Activated naive CD4-positive, alpha-beta T cell treated with anti-CD3 and anti-CD28 coated beads for 36 hours (primary cell): ENCODE data around the gene ZNF81. TPM values are rescaled to one million over a fixed set of nuclear protein-coding genes. Genes with fewer than 3 reads are reported as not detected.
"Not testable (repeated sequence)": the region's sequence is repeated elsewhere in the genome, so short reads cannot be mapped to it uniquely, and the experiment has no call there.

Source experiments
- CTCF ChIA-PET: fragments of 350-600 bp; sonication (Branson Sonifier 250); formaldehyde crosslinking; loops from one replicate; lab custom pipeline; 2021; ENCODE audit warnings: antibody characterized with exemption; lab: Charles Lee
- DNase-seq: peaks from one replicate; pipeline ENCODE4 v3.0.0-alpha.2; 2020
- H3K27ac Mint-ChIP-seq: one replicate; pipeline ENCODE4 v1.8.0; 2021; ENCODE audit warnings: mild to moderate bottlenecking, mixed read lengths
- H3K27me3 Mint-ChIP-seq: one replicate; pipeline ENCODE4 v1.8.0; 2021; ENCODE audit warnings: low read depth, mixed read lengths
- H3K36me3 Mint-ChIP-seq: one replicate; pipeline ENCODE4 v1.8.0; 2021; ENCODE audit warnings: low read depth, mixed read lengths
- H3K4me1 Mint-ChIP-seq: one replicate; pipeline ENCODE4 v1.8.0; 2021; ENCODE audit warnings: low read depth, mixed read lengths
- H3K4me3 Mint-ChIP-seq: one replicate; pipeline ENCODE4 v1.8.0; 2021; ENCODE audit warnings: mild to moderate bottlenecking, moderate library complexity, mixed read lengths
- H3K9me3 Mint-ChIP-seq: one replicate; pipeline ENCODE4 v1.8.0; 2021; ENCODE audit warnings: mixed read lengths
- intact Hi-C: fragments of 100-400 bp; cut with micrococcal nuclease; formaldehyde crosslinking; loops from one replicate; pipeline ENCODE4 v1.15.1; 2023
- total RNA-seq, 2 experiments: library from RNA; stranded (reverse); gene quantifications; one replicate each; pipeline ENCODE4 v1.2.3, GENCODE V29; 2021

Gene ZNF81
- total RNA-seq, 2 experiments from 2014 or later: 5.8 to 7.2 TPM

GRCh38 chrX:47955295-47955694 lies 118.6 kb downstream of the ZNF81 start:
- H3K4me1 Mint-ChIP-seq, CTCF ChIA-PET, H3K4me3 Mint-ChIP-seq, H3K9me3 Mint-ChIP-seq, DNase-seq, H3K36me3 Mint-ChIP-seq, H3K27ac Mint-ChIP-seq, H3K27me3 Mint-ChIP-seq, intact Hi-C loops: not testable (repeated sequence)

- no peaks in the 10 kb centered on the region for H3K4me1 Mint-ChIP-seq
- intact Hi-C loops: no loop called here
- H3K27me3 Mint-ChIP-seq: no peaks in the 10 kb centered on the region
- DNase-seq: no peak
- peaks cover 2% of the 10 kb centered on the region for H3K9me3 Mint-ChIP-seq
- H3K36me3 Mint-ChIP-seq: no peaks in the 10 kb centered on the region
- CTCF ChIA-PET: no interaction called here
- no peak overlapping the region for H3K27ac Mint-ChIP-seq
- no peak overlapping the region for H3K4me3 Mint-ChIP-seq
Measured at GRCh38 chrX:47956016-47956415, 119.3 kb downstream of the ZNF81 start.

GRCh38 chrX:47958206-47958605 lies 121.5 kb downstream of the ZNF81 start:
- DNase-seq, H3K27me3 Mint-ChIP-seq, H3K9me3 Mint-ChIP-seq, intact Hi-C loops, H3K4me3 Mint-ChIP-seq, H3K4me1 Mint-ChIP-seq, H3K36me3 Mint-ChIP-seq, H3K27ac Mint-ChIP-seq: not testable (repeated sequence)
- CTCF ChIA-PET: interaction anchor here (0.6 to 2.8 kb wide), 3 partner anchors 18 to 69 kb away, joined by 3 to 10 read pairs (median 5); no protein-coding TSS in a partner anchor

- Mint-ChIP-seq H3K27me3 (no peaks in the 10 kb centered on the region), H3K4me1 (no peaks in the 10 kb centered on the region), H3K36me3 (no peaks in the 10 kb centered on the region), H3K9me3 (no peaks in the 10 kb centered on the region), H3K27ac (no peak overlapping the region), H3K4me3 (no peak overlapping the region)
- CTCF ChIA-PET: interaction anchor here (0.8 to 2.8 kb wide), 4 partner anchors 12 to 94 kb away, joined by 3 to 10 read pairs (median 3); no protein-coding TSS in a partner anchor
- intact Hi-C loops: loop anchor here (1.0 kb wide), 1 partner anchor 67 kb away; no protein-coding TSS in a partner anchor
- peak; percentile 33 for DNase-seq
Measured at GRCh38 chrX:47958761-47959342, 122.2 kb downstream of the ZNF81 start.

- no peak overlapping the region for H3K4me3 Mint-ChIP-seq
- H3K27ac Mint-ChIP-seq: no peak overlapping the region
- H3K4me1 Mint-ChIP-seq: no peaks in the 10 kb centered on the region
- intact Hi-C loops: no loop called here
- H3K36me3 Mint-ChIP-seq: no peaks in the 10 kb centered on the region
- H3K27me3 Mint-ChIP-seq: no peaks in the 10 kb centered on the region
- peaks cover 5% of the 10 kb centered on the region for H3K9me3 Mint-ChIP-seq
- DNase-seq: no peak
- CTCF ChIA-PET: interaction anchor here (0.7 to 1.4 kb wide), 2 partner anchors 19 to 67 kb away, joined by 3 read pairs; no protein-coding TSS in a partner anchor
Measured at GRCh38 chrX:47960406-47960805, 123.7 kb downstream of the ZNF81 start.

GRCh38 chrX:47961830-47962229 lies 125.1 kb downstream of the ZNF81 start:
- CTCF ChIA-PET, DNase-seq, H3K36me3 Mint-ChIP-seq, intact Hi-C loops, H3K4me1 Mint-ChIP-seq, H3K4me3 Mint-ChIP-seq, H3K27ac Mint-ChIP-seq, H3K27me3 Mint-ChIP-seq, H3K9me3 Mint-ChIP-seq: not testable (repeated sequence)

- CTCF ChIA-PET, DNase-seq, intact Hi-C loops, H3K4me1 Mint-ChIP-seq, H3K36me3 Mint-ChIP-seq, H3K27ac Mint-ChIP-seq, H3K4me3 Mint-ChIP-seq, H3K27me3 Mint-ChIP-seq, H3K9me3 Mint-ChIP-seq: not testable (repeated sequence)
Measured at GRCh38 chrX:47965526-47965925, 128.8 kb downstream of the ZNF81 start.

Other genes with a start within 250 kb of the ZNF81 start
- gene SYN1, start 217.0 kb upstream of the ZNF81 start, total RNA-seq: under 1 TPM; 0.12 to 0.36 TPM
- 1 to 10 TPM; 5.1 to 6.8 TPM for gene CFP, start 207.0 kb upstream of the ZNF81 start, total RNA-seq
- 10 to 100 TPM; 58.1 to 58.8 TPM for gene ELK1, start 186.3 kb upstream of the ZNF81 start, total RNA-seq
- 100 to 1,000 TPM; 192 to 198 TPM for gene UXT, start 177.7 kb upstream of the ZNF81 start, total RNA-seq
- gene ZNF182, start 167.1 kb downstream of the ZNF81 start, total RNA-seq: 1 to 10 TPM; 8.2 to 9.3 TPM
- not detected for gene SPACA5, start 170.1 kb downstream of the ZNF81 start, total RNA-seq
- gene ZNF630, start 234.7 kb downstream of the ZNF81 start, total RNA-seq: 1 to 10 TPM; 1.3 to 1.5 TPM